K562 (cell line): ENCODE results near the gene TASP1. TPM values are rescaled to one million over a fixed set of nuclear protein-coding genes. Genes with fewer than 3 reads are reported as not detected.

Source experiments
- ATAC-seq: fragments of 200-7000 bp; cut with Tn5 transposase; 3 replicates; pipeline ENCODE4 v1.9.1; 2020; ENCODE audit warnings: moderate library complexity
- BruUV-seq: library from RNA; stranded (reverse); fragments of 400-500 nt; replicated peaks from 2 replicates; lab custom pipeline; 2021; lab: Mats Ljungman, UMichigan
- CTCF ChIA-PET: fragments of 300-600 bp; formaldehyde crosslinking; extraction: SDS; loops from one replicate; lab custom pipeline; 2021; ENCODE audit warnings: low intra/inter-chr PET ratio; lab: Yijun Ruan, JAX
- POLR2A ChIA-PET: fragments of 300-600, 350-650 bp; sonication (Branson Sonifier 250); formaldehyde crosslinking; extraction: SDS; loops from one replicate; lab custom pipeline; 2021; ENCODE audit warnings: antibody characterized with exemption, inconsistent platforms; lab: Yijun Ruan, JAX
- DNase-seq, 4 experiments: peaks; one replicate each; pipeline versions ENCODE4 v3.0.0 to v3.0.0-alpha.2; 2011 to 2018; ENCODE audit warnings: low spot score in 3 of 4, mixed read lengths in 3 of 4; ENCODE audit errors: extremely low read depth in 1 of 4
- FAIRE-seq: peaks from 2 replicates; lab custom pipeline; 2011; peaks lifted over from hg19 to GRCh38; lab: Jason Lieb, UNC
- H2AFZ ChIP-seq: 2 replicates; pipeline ENCODE4 v1.6.0; 2011; ENCODE audit warnings: low read depth, low read length, control low read depth, inconsistent platforms
- H3K27ac ChIP-seq: fragments of 200-600 bp; 3 replicates; pipeline ENCODE4 v1.8.0; 2011; ENCODE audit warnings: low read depth, mild to moderate bottlenecking, control low read depth, inconsistent platforms, low read length, moderate library complexity, mixed read lengths; ENCODE audit errors: extremely low read depth
- H3K27me3 ChIP-seq, 2 experiments: fragments of 300-600 bp in 1 of 2; 2 replicates in 1 of 2; 3 replicates in 1 of 2; pipeline versions ENCODE4 v1.6.0 to v1.8.0; 2011; ENCODE audit warnings: inconsistent platforms in 2 of 2, low read length in 2 of 2, mild to moderate bottlenecking in 1 of 2, mixed read lengths in 1 of 2, moderate library complexity in 1 of 2; ENCODE audit not compliant: control insufficient read depth in 2 of 2, insufficient read depth in 2 of 2
- H3K36me3 ChIP-seq: fragments of 300-600 bp; 3 replicates; pipeline ENCODE4 v1.8.0; 2011; ENCODE audit warnings: mild to moderate bottlenecking, low read length, inconsistent platforms; ENCODE audit not compliant: control insufficient read depth, insufficient read depth
- H3K4me1 ChIP-seq, 2 experiments: fragments of 200-600 bp in 1 of 2; replicated peaks in 1 of 2; 2 replicates in 1 of 2; 3 replicates in 1 of 2; pipeline versions ENCODE4 v1.5.1 to v1.8.0; 2011; ENCODE audit warnings: inconsistent platforms in 2 of 2, low read length in 2 of 2, mild to moderate bottlenecking in 1 of 2, mixed read lengths in 1 of 2, moderate library complexity in 1 of 2; ENCODE audit not compliant: control insufficient read depth in 2 of 2, insufficient read depth in 2 of 2
- H3K4me2 ChIP-seq: 2 replicates; pipeline ENCODE4 v1.6.1; 2011; ENCODE audit warnings: low read length, control low read depth, inconsistent platforms, mixed read lengths; ENCODE audit not compliant: insufficient read depth
- H3K4me3 ChIP-seq: fragments of 200-600 bp; sonication (generic), shearing (Covaris generic); 2 replicates; pipeline ENCODE4 v1.5.1; 2016; ENCODE audit warnings: control low read depth, inconsistent platforms
- H3K79me2 ChIP-seq: fragments of 200-600 bp; 3 replicates; pipeline ENCODE4 v1.8.0; 2011; ENCODE audit warnings: low read length, inconsistent platforms; ENCODE audit not compliant: control insufficient read depth, insufficient read depth
- H3K9ac ChIP-seq, 2 experiments: 2 replicates each; pipeline versions ENCODE4 v1.6.0 to v1.6.1; 2011; ENCODE audit warnings: low read depth in 2 of 2, low read length in 2 of 2, control low read depth in 1 of 2, inconsistent platforms in 1 of 2, mild to moderate bottlenecking in 1 of 2, mixed read lengths in 1 of 2; ENCODE audit not compliant: insufficient read depth in 1 of 2
- H3K9me1 ChIP-seq: one replicate; pipeline ENCODE4 v1.6.0; 2011; ENCODE audit warnings: inconsistent platforms, mild to moderate bottlenecking, low read length, moderate library complexity; ENCODE audit not compliant: control insufficient read depth, insufficient read depth
- H3K9me3 ChIP-seq: replicated peaks from 2 replicates; pipeline ENCODE4 v1.5.1; 2011; ENCODE audit warnings: low read depth, low read length, inconsistent platforms; ENCODE audit not compliant: control insufficient read depth, insufficient read depth
- H4K20me1 ChIP-seq: replicated peaks from 2 replicates; pipeline ENCODE4 v1.6.1; 2011; ENCODE audit warnings: low read length, inconsistent platforms, mixed read lengths; ENCODE audit not compliant: control insufficient read depth, insufficient read depth
- CTBP1 ChIP-seq: fragments of 450-650 bp; IDR thresholded peaks from 2 replicates; pipeline ENCODE4 v1.6.1; 2016; ENCODE audit warnings: borderline replicate concordance
- KAT8 ChIP-seq: fragments of 450-650 bp; IDR thresholded peaks from 2 replicates; pipeline ENCODE4 v1.6.1; 2016; ENCODE audit warnings: low read depth, mild to moderate bottlenecking
- MAX ChIP-seq: sonication (generic); formaldehyde crosslinking; IDR thresholded peaks from 2 replicates; pipeline ENCODE4 v1.9.0; 2022; ENCODE audit warnings: mild to moderate bottlenecking, missing genetic modification reagents
- NFIC ChIP-seq: fragments of 450-650 bp; IDR thresholded peaks from 2 replicates; pipeline ENCODE4 v1.6.1; 2017; ENCODE audit warnings: mild to moderate bottlenecking, inconsistent platforms
- POLR2H ChIP-seq: IDR thresholded peaks from 2 replicates; pipeline ENCODE4 v1.6.1; 2016; ENCODE audit warnings: missing genetic modification characterization, low read depth, mild to moderate bottlenecking, control low read depth, missing compliant biosample characterization, moderate library complexity
- SFPQ ChIP-seq: fragments of 200-400 bp; formaldehyde crosslinking; IDR thresholded peaks from 2 replicates; pipeline ENCODE4 v1.6.1; 2017; ENCODE audit warnings: mild to moderate bottlenecking, low read depth, low read length, moderate library complexity
- SMARCE1 ChIP-seq: fragments of 450-650 bp; IDR thresholded peaks from 2 replicates; pipeline ENCODE4 v1.7.1; 2016; ENCODE audit warnings: mild to moderate bottlenecking
- STAG1 ChIP-seq: sonication (generic); formaldehyde crosslinking; IDR thresholded peaks from 2 replicates; pipeline ENCODE4 v1.5.0; 2020; ENCODE audit warnings: missing genetic modification reagents, borderline replicate concordance
- ZNF12 ChIP-seq: sonication (generic); formaldehyde crosslinking; IDR thresholded peaks from 2 replicates; pipeline ENCODE4 v1.4.0; 2020; ENCODE audit warnings: mild to moderate bottlenecking, missing genetic modification reagents
- ZNF274 ChIP-seq: IDR thresholded peaks from 2 replicates; pipeline ENCODE4 v1.6.1; 2011; ENCODE audit warnings: low read depth, mild to moderate bottlenecking, low read length, moderate library complexity, borderline replicate concordance
- ZNF75A ChIP-seq: fragments of 450-650 bp; formaldehyde crosslinking; IDR thresholded peaks from 2 replicates; pipeline ENCODE4 v1.4.0; 2020; ENCODE audit warnings: mild to moderate bottlenecking
- WGBS: fragments of 100-300 bp; shearing (Covaris generic); methylation state at CpG from one replicate; pipeline ENCODE4 v1.1.6; 2016; ENCODE audit warnings: low coverage, mixed read lengths; ENCODE audit not compliant: insufficient coverage; ENCODE audit errors: missing lambda C conversion rate; 5-methylcytosine and 5-hydroxymethylcytosine counted together
- in situ Hi-C: fragments of 300-500 bp; cut with MboI; formaldehyde crosslinking; loops from 4 replicates; pipeline ENCODE4 v1.15.0; 2018; ENCODE audit warnings: inconsistent platforms, mixed read lengths
- intact Hi-C: fragments of 100-400 bp; cut with micrococcal nuclease; formaldehyde crosslinking; loops from 2 replicates; pipeline ENCODE4 v1.14.2; 2022
- polyA plus RNA-seq, 8 experiments: library from polyadenylated mRNA; depleted of rRNA in 4 of 8; stranded (reverse) in 5 of 8; unstranded in 3 of 8; fragments of >200 nt; fragmentation: Nextera tagmentation in 2 of 8; fragmentation: Illumina TruSeq in 1 of 8; extraction: Ambion mirVana in 2 of 8; extraction: Trizol in 1 of 8; gene quantifications; 2 replicates each; pipeline versions ENCODE4 v1.2.1 to v1.2.3, GENCODE V29; 2011 to 2014; ENCODE audit warnings: inconsistent platforms in 1 of 8, missing spikeins in 1 of 8
- total RNA-seq, 7 experiments: library from RNA; depleted of rRNA in 6 of 7; stranded (reverse); fragments of >200 nt in 6 of 7; fragmentation: Illumina TruSeq in 2 of 7; extraction: Trizol in 2 of 7; gene quantifications; 2 replicates each; pipeline versions ENCODE4 v1.2.1 to v1.2.3, GENCODE V29; 2011 to 2021; ENCODE audit warnings: low replicate concordance in 1 of 7
- TF ChIP-seq, protein P1 (sequence below): fragments of 250-450 bp; sonication (Bioruptor Pico); IDR thresholded peaks from 2 replicates; pipeline ENCODE4 v1.5.0; 2020; ENCODE audit warnings: mild to moderate bottlenecking
- TF ChIP-seq, protein P2 (sequence below): fragments of 250-450 bp; sonication (Bioruptor Pico); IDR thresholded peaks from 2 replicates; pipeline ENCODE4 v1.8.0; 2022; ENCODE audit warnings: inconsistent platforms, mild to moderate bottlenecking, moderate library complexity, borderline replicate concordance

The TASP1 gene
- total and polyA plus RNA-seq, 9 of the 15 experiments (the other 6 are each of a cell fraction or from before 2014, with no cell fraction given), result 3.7 to 10.6 (median 6.4) TPM

GRCh38 chr20:13525225-13525940, 113.3 kb downstream of the TASP1 start:
- in situ Hi-C loops, result no loop called here
- Histone ChIP-seq H3K9me1 (no peaks in the 10 kb centered on the region), H4K20me1 (no peaks in the 10 kb centered on the region; the same call in 1 of the 2 replicates), H3K36me3 (peaks cover 5% of the 10 kb centered on the region; the same call in 2 of the 3 replicates), H3K9ac (no peak overlapping the region), H3K27ac (no peak overlapping the region), H3K4me3 (no peak overlapping the region), H2AFZ (no peak overlapping the region), H3K79me2 (no peaks in the 10 kb centered on the region), H3K27me3 (no peaks in the 10 kb centered on the region), H3K4me1 (no peaks in the 10 kb centered on the region), H3K9me3 (no peaks in the 10 kb centered on the region), H3K4me2 (no peak overlapping the region)
- ChIA-PET CTCF (no interaction called here), POLR2A (no interaction called here)
- DNase-seq (no peak), FAIRE-seq (no peak), ATAC-seq (no peak)
- intact Hi-C loops, result no loop called here
- 74% methylated on average over 4 of the region's 4 CpGs for WGBS
- TF ChIP-seq STAG1 (CRISPR knock-in tag), result no peak
- TF ChIP-seq POLR2H (tag), result no peak
- TF ChIP-seq, protein P1, sequence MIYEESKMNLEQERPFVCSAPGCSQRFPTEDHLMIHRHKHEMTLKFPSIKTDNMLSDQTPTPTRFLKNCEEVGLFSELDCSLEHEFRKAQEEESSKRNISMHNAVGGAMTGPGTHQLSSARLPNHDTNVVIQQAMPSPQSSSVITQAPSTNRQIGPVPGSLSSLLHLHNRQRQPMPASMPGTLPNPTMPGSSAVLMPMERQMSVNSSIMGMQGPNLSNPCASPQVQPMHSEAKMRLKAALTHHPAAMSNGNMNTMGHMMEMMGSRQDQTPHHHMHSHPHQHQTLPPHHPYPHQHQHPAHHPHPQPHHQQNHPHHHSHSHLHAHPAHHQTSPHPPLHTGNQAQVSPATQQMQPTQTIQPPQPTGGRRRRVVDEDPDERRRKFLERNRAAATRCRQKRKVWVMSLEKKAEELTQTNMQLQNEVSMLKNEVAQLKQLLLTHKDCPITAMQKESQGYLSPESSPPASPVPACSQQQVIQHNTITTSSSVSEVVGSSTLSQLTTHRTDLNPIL (CRISPR knock-in tag), result no peak
- TF ChIP-seq CTBP1, result no peak
- TF ChIP-seq KAT8, result no peak
- no peak for TF ChIP-seq NFIC
- no peak for TF ChIP-seq ZNF75A
- TF ChIP-seq, protein P2, sequence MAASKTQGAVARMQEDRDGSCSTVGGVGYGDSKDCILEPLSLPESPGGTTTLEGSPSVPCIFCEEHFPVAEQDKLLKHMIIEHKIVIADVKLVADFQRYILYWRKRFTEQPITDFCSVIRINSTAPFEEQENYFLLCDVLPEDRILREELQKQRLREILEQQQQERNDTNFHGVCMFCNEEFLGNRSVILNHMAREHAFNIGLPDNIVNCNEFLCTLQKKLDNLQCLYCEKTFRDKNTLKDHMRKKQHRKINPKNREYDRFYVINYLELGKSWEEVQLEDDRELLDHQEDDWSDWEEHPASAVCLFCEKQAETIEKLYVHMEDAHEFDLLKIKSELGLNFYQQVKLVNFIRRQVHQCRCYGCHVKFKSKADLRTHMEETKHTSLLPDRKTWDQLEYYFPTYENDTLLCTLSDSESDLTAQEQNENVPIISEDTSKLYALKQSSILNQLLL (CRISPR knock-in tag), result no peak
- no peak for TF ChIP-seq SMARCE1
- TF ChIP-seq MAX (CRISPR knock-in tag), result no peak
- no peak for TF ChIP-seq ZNF274
- TF ChIP-seq ZNF12, result no peak
- TF ChIP-seq SFPQ, result no peak
- BruUV-seq, result no TSS peak
